ENCODE results near the gene HPS4.

Gene HPS4

GRCh38 chr22:26477341-26477731 is 6.2 kb downstream of the HPS4 start:
- TF ChIP-seq EZH2phosphoT487 (IDR thresholded peaks at IDR 0.05; ENCODE audit: borderline replicate concordance) (no peak), CTCF (conservative IDR thresholded peaks at IDR 0.05; ENCODE audit: low read length) (no peak)
- Histone ChIP-seq H3K79me2 (ENCODE audit: insufficient read depth, low read length) (peaks cover 89% of the 10 kb centered on the region), H3F3A (ENCODE audit: low read depth) (no peaks in the 10 kb centered on the region), H3K9me3 (ENCODE audit: insufficient read depth, low read depth, low read length) (no peaks in the 10 kb centered on the region), H3K4me2 (ENCODE audit: low read depth, low read length, poor library complexity, severe bottlenecking) (peak overlapping the region; percentile 82), H3K9ac (ENCODE audit: low read depth, low read length, poor library complexity, severe bottlenecking) (peak overlapping the region; percentile 44), H3K4me3 (ENCODE audit: low read length, poor library complexity, severe bottlenecking) (peak overlapping the region; percentile 59), H3K36me3 (ENCODE audit: insufficient read depth, low read length) (peaks cover 10% of the 10 kb centered on the region; the same call in 1 of the 2 replicates), H2AFZ (ENCODE audit: low read length) (no peak overlapping the region), H4K20me1 (ENCODE audit: insufficient read depth, low read length, poor library complexity, severe bottlenecking) (no peaks in the 10 kb centered on the region), H3K27me3 (ENCODE audit: insufficient read depth, low read length, poor library complexity, severe bottlenecking) (no peaks in the 10 kb centered on the region), H3K4me1 (ENCODE audit: insufficient read depth, low read length, poor library complexity, severe bottlenecking) (peaks cover 60% of the 10 kb centered on the region), H3K9me2 (replicated peaks; ENCODE audit: low read depth, low read length) (no peaks in the 10 kb centered on the region)

- TF ChIP-seq CTCF (conservative IDR thresholded peaks at IDR 0.05; ENCODE audit: low read length) (no peak), EZH2phosphoT487 (IDR thresholded peaks at IDR 0.05; ENCODE audit: borderline replicate concordance) (no peak)
- no peaks in the 10 kb centered on the region for H4K20me1 ChIP-seq (ENCODE audit: insufficient read depth, low read length, poor library complexity, severe bottlenecking)
- H3K4me2 ChIP-seq (ENCODE audit: low read depth, low read length, poor library complexity, severe bottlenecking) = peak overlapping the region; percentile 82
- no peaks in the 10 kb centered on the region for H3K9me3 ChIP-seq (ENCODE audit: insufficient read depth, low read depth, low read length)
- H3K4me3 ChIP-seq (ENCODE audit: low read length, poor library complexity, severe bottlenecking) = peak overlapping the region; percentile 59
- peaks cover 55% of the 10 kb centered on the region for H3K4me1 ChIP-seq (ENCODE audit: insufficient read depth, low read length, poor library complexity, severe bottlenecking)
- no peaks in the 10 kb centered on the region for H3K27me3 ChIP-seq (ENCODE audit: insufficient read depth, low read length, poor library complexity, severe bottlenecking)
- peaks cover 15% of the 10 kb centered on the region; the same call in 1 of the 2 replicates for H3K36me3 ChIP-seq (ENCODE audit: insufficient read depth, low read length)
- H3K9me2 ChIP-seq (replicated peaks; ENCODE audit: low read depth, low read length) = no peaks in the 10 kb centered on the region
- H3K79me2 ChIP-seq (ENCODE audit: insufficient read depth, low read length) = peaks cover 84% of the 10 kb centered on the region
- H3F3A ChIP-seq (ENCODE audit: low read depth) = no peaks in the 10 kb centered on the region
- no peak overlapping the region for H2AFZ ChIP-seq (ENCODE audit: low read length)
- peak overlapping the region; percentile 44 for H3K9ac ChIP-seq (ENCODE audit: low read depth, low read length, poor library complexity, severe bottlenecking)
These were observed 6.8 kb downstream of the HPS4 start for GRCh38 chr22:26476705-26477340.

GRCh38 chr22:26474682-26475081 is 8.9 kb downstream of the HPS4 start:
- Histone ChIP-seq H2AFZ (ENCODE audit: low read length) (no peak overlapping the region), H3K4me1 (ENCODE audit: insufficient read depth, low read length, poor library complexity, severe bottlenecking) (peaks cover 34% of the 10 kb centered on the region), H3K9me2 (replicated peaks; ENCODE audit: low read depth, low read length) (no peaks in the 10 kb centered on the region), H3K9me3 (ENCODE audit: insufficient read depth, low read depth, low read length) (no peaks in the 10 kb centered on the region), H4K20me1 (ENCODE audit: insufficient read depth, low read length, poor library complexity, severe bottlenecking) (no peaks in the 10 kb centered on the region), H3K79me2 (ENCODE audit: insufficient read depth, low read length) (peaks cover 62% of the 10 kb centered on the region), H3K9ac (ENCODE audit: low read depth, low read length, poor library complexity, severe bottlenecking) (no peak overlapping the region), H3K4me2 (ENCODE audit: low read depth, low read length, poor library complexity, severe bottlenecking) (peak overlapping the region; percentile 72), H3F3A (ENCODE audit: low read depth) (no peaks in the 10 kb centered on the region), H3K36me3 (ENCODE audit: insufficient read depth, low read length) (peaks cover 36% of the 10 kb centered on the region; the same call in 1 of the 2 replicates), H3K27me3 (ENCODE audit: insufficient read depth, low read length, poor library complexity, severe bottlenecking) (no peaks in the 10 kb centered on the region), H3K4me3 (ENCODE audit: low read length, poor library complexity, severe bottlenecking) (peak overlapping the region; percentile 36)
- TF ChIP-seq EZH2phosphoT487 (IDR thresholded peaks at IDR 0.05; ENCODE audit: borderline replicate concordance) (no peak), CTCF (conservative IDR thresholded peaks at IDR 0.05; ENCODE audit: low read length) (no peak)
